ENCODE results near the gene NOS1AP.

NOS1AP gene

DNA sequence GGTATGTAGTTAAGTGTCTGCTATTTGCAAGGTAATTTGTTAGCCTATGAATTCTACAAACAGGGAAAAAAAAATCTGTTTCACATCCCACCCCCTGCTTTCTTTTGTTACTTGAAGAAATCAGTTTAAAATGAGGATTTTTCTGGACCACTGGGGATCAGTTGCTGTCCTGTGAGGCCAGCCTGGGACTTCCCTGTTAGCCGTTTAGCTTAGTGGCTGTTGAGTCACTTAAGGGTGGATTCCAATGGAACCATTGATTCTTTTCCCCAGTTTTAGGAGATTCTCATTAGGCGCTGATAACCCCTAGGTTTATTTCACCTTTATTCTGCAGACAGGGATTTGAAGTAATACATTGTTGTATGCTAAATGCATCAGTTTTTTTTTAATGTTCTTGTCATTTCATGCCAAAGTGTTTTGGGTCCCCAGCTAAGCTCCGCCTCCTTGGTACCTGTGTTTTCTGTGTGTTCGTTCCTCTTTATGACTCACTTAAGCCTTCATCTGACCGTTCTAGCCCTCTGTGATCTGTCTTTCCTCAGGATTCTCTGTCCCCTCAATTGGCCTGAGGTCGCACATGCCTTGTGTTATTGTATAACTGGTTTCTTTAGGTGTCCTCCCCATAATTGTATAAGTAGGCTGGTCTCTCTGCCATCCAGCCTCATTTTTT is 59.3 kb downstream of the NOS1AP start:
- DNase-seq (ENCODE audit: insufficient read length, low spot score), result no peak
- no peak for TF ChIP-seq POLR2A (IDR thresholded peaks at IDR 0.05; ENCODE audit: low read depth, low read length)
- no peak for FAIRE-seq

DNA sequence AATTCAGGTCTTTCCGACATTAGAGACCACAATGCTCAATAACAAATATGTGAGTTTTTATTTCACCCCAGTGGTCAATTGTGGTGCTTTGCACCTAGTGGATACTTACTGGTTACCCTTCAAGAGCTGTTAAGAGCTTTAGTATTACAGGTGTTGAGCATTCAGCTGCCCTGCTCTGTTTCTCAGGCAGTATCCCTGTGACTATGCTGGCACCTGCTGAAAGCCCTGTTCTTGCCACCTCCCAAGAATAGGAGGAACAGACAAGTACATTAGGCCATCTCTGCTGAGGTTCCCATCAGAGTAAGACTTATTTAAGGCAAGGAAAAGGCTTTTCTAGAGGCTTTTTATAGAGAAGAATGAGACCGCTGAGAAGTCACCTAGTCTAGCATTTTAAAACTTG is 60.8 kb downstream of the NOS1AP start:
- DNase-seq (ENCODE audit: insufficient read length, low spot score) (no peak), FAIRE-seq (no peak)
- TF ChIP-seq POLR2A (IDR thresholded peaks at IDR 0.05; ENCODE audit: low read depth, low read length), result no peak

DNA sequence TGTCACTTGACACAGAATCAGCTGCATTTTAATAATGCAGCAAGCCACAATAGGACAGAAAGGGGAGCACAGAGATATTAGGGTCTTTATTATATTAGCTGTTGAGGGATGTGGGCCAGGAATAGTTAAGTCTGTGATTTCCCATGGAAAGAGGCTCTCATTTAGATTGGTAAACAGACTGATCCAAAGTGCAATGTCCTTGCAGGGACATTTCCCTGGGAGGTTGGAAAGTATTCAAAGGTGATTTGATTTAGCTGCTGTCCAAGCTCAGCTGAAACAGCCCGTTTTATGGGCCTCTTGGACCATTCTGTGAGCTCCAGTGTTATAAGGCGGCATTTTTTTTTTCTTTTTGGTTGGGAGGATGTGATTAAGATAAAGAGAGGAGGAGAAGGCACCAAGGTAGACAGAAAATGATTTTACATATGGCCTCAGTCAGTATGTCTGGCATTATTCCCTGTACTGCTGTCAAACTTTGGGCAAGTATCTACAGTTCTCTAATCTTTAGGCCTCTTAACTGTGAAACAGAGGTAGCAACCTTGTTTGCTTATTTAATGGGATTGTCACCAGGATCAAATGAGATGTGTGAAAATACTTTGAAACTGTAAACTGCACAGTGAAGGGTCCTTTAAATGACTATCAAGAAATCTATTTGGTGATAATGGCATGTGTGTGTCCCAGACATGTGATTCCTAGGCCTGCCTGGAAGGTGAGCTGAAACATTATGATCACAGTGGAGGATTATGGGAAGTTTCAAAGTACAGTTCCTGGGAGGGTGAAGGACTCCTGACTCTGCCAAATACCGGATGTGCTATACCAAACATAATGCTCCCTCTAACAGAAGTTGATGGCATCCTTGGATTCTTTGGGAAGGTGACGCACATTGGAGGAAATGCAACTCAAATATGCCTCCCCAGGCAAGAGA is 62.2 kb downstream of the NOS1AP start:
- DNase-seq (ENCODE audit: insufficient read length, low spot score) (no peak), FAIRE-seq (no peak)
- no peak for TF ChIP-seq POLR2A (IDR thresholded peaks at IDR 0.05; ENCODE audit: low read depth, low read length)

DNA sequence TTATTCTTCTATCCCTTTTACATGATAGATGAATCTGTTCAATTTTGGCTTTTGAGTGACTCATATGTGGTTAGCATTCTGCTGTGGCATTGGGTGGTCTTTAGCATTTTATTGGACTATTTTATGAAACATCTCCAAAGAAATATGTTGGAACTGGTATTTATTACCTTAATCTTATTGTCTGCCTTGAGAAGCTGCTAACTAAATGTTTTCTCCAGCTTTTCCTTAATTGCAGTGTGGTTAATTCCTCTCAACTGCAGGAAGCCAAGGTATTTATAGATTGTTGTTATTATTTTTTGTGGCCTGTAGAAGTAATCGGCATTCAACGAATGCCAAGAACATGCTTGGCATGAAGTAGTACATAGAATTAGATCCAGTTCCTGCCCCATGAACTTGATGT is 64.1 kb downstream of the NOS1AP start:
- no peak for TF ChIP-seq POLR2A (IDR thresholded peaks at IDR 0.05; ENCODE audit: low read depth, low read length)
- FAIRE-seq (no peak), DNase-seq (ENCODE audit: insufficient read length, low spot score) (no peak)

DNA sequence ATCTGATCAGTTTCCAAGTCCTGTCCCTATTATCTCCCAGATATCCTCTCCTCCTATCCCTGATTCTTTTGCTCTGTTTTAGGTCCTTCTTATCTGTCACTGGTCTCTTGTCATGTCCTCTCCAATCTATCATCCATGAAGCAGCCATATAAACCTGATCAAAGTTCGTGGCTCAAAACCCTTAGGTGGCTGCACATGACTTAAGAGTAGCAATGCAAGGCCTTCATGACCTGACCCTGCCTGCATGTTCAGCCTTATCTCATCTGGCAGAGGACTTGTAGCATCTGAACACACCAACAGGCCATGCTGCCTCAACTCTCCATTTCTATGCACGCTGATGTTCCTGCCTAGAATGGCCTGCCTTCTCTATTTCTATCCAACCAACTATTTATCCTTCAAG is 65.2 kb downstream of the NOS1AP start:
- FAIRE-seq (no peak), DNase-seq (ENCODE audit: insufficient read length, low spot score) (no peak)
- no peak for TF ChIP-seq POLR2A (IDR thresholded peaks at IDR 0.05; ENCODE audit: low read depth, low read length)

DNA sequence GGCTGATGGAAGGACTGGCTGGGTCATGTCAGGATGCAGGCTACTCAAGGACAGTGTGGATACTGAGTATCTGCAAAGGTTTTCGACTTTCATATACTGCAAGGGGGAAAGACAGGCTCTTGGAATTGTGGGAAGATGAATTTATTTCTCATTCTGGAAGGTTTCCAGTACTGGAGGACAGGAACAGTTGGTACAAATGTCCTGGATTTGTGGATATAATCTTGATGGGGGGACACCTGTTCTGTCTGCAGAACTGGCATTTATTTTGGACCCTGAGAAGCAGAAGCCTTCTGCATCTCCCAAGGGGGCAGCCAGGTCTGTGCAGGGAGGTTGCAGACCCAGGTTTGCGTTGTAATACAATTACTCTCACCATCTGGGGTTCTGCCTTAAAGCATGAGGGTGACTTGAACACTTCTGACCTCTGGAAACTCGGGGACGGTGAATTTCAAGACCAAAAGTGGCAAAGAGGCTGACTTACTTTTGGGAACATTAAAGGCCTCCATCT is 65.8 kb downstream of the NOS1AP start:
- DNase-seq (ENCODE audit: insufficient read length, low spot score) (no peak), FAIRE-seq (no peak)
- no peak for TF ChIP-seq POLR2A (IDR thresholded peaks at IDR 0.05; ENCODE audit: low read depth, low read length)

DNA sequence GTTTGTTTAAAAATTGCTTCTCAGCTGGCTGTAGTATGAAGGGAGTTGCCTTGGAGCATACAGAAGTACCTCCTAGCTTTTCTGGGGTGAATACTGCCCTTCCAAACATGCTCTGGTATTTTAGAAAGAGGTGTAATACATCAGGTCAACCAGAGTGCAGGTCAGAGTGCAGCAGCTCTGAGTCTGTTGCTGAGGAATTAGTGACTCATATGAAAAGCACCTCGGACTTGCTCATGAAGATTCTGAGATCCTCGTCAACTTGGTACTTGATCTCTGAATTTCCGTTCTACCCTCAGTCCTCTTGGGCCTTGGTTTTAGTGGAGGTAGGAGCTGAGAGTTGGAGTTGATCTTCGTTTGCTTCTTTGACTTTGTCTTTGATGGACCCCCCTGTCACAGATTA is 67.3 kb downstream of the NOS1AP start:
- DNase-seq (ENCODE audit: insufficient read length, low spot score) (peak; percentile 62), FAIRE-seq (peak; percentile 90)
- TF ChIP-seq POLR2A (IDR thresholded peaks at IDR 0.05; ENCODE audit: low read depth, low read length), result no peak

DNA sequence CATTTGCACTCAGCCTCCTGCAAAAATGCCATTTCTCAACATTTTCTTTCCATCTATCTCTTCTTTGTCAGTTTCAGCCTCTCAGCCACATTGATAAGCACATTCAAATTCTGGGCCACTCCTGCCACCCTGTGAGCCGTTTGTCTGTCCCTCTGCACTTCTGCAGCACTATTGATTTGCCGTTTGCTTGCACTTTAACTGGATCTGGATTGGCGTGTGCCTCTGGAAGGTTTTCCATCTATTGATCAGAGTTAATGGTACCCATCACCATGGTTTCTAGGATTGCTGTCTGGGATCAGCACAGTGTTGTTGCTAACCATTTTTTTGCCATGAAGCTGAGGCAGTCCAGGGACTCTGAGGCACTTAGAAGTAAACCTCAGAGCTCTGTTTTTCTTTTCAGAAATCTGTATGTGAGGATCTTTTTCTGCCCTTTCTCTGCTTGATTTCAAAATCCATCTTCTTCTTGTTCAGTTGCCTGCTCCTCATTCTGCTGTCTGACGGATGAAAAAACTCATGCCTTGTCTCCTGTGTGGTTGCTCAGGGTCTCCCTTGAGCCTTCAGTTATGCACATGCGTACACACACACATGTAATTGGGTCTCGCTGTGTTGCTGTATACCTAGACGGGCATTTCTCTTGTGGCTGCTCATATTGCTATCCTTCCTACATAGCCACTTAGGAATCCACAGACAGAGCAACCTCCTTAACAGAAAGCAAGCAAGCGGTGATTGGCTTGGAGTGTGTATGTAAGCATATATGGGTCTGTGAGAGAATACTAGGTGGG is 67.9 kb downstream of the NOS1AP start:
- TF ChIP-seq POLR2A (IDR thresholded peaks at IDR 0.05; ENCODE audit: low read depth, low read length), result no peak
- FAIRE-seq, result no peak
- no peak for DNase-seq (ENCODE audit: insufficient read length, low spot score)

DNA sequence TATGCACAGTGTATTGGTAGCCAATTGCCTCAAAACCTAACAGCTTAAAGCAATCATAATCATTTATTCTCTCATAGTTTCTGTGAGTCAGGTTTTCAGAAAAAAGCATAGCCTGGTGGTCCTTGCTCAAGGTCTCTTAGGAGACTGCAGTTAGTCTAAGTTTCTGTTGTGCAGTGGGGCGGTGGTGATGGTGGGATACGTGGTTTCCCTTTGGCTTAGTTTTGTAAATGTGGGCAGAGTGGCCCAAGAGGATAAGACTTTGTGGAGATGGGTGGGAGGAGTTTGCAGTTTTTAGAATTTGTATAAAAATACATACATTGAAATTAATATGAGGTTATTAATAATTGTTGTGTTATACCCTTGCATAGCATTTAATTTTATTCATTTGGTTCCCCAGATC is 68.6 kb downstream of the NOS1AP start:
- FAIRE-seq (no peak), DNase-seq (ENCODE audit: insufficient read length, low spot score) (no peak)
- no peak for TF ChIP-seq POLR2A (IDR thresholded peaks at IDR 0.05; ENCODE audit: low read depth, low read length)

DNA sequence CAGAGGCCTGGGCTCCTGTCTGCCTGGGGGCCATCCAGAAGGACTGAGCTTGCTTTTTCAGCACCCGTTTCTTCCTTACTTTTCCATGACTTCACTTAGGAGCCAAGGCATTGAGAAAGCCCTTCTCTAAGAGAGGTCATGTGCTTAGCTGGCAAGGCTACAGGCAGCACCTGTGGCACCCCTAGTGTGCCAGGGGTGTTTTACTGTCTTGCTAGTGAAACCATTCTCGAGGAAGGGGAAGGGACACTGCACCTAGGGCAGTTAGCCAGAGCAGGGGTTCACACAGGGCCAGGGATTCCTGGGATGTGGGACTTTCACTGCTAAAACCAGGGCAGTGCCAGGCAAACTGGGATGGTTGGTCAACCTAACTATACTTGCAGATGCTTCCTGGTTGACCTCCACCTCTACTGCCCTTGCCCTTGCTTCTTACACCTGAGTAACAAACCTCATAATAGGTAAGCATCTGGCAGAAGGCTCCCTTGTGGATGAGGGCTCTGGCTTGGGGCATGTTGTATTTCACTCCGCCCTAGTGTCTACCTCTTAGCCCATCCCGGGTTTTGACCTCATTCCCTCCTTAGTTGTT is 69.2 kb downstream of the NOS1AP start:
- TF ChIP-seq POLR2A (IDR thresholded peaks at IDR 0.05; ENCODE audit: low read depth, low read length), result no peak

DNA sequence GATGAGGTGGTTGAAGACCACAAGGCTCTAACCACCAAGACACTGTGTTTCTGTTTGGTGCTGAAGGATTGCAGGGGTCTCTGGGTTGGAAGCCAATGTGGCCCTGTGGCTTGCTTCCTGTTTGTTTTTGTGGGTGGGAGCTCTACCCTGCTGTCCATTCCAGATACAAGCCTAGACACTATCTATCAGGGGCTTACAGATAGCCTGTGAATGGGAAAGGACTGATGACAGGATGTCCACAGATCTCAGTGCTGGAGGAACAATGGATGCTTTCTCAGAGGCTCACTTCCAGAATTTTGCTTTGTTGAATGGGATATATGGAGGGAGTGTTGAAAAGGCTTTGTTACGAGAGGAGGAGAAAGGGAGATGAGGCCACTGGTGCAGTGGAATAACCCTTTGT is 69.7 kb downstream of the NOS1AP start:
- no peak for TF ChIP-seq POLR2A (IDR thresholded peaks at IDR 0.05; ENCODE audit: low read depth, low read length)
- DNase-seq (ENCODE audit: insufficient read length, low spot score) (no peak), FAIRE-seq (no peak)

More for the DNA sequence above, 69.2 kb downstream of the NOS1AP start:
- DNase-seq (ENCODE audit: insufficient read length, low spot score) (no peak), FAIRE-seq (no peak)

DNA sequence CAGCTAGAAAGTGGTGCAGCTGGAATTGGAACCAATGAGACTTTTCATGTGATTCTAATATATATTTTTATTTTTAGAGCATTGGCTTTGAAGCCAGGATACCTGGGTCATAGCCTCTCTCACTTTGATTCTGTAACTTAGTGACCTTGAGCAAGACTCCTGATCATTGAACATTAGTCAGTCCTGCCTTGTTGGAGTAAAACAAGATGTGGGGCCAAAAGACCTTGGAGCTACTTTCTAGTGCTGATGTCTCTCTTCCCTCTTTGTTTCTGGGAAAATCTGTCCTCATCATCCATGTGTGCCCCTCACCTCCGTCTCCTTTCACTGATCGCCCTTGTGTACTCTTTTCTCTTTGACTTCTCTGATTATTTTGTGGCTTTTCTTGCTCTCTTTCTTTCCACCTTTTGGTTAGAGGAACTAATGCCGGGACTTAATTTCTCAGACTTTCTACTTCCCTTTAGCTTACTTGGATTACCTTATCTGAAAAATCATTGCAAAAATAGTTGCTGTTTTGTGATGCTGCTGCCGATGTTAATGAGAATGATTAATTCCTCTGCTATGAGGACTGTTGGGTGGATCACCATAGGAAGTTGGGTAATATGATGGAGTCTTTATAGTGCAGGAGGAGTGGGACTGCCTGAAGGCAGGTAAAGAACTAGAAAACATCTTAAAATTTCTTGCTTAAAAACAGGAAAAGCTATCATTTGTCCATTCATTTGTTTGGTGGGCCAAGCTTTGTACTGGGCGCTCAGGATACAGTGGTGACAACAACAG is 72.0 kb downstream of the NOS1AP start:
- TF ChIP-seq POLR2A (IDR thresholded peaks at IDR 0.05; ENCODE audit: low read depth, low read length), result no peak
- DNase-seq (ENCODE audit: insufficient read length, low spot score) (no peak), FAIRE-seq (no peak)

DNA sequence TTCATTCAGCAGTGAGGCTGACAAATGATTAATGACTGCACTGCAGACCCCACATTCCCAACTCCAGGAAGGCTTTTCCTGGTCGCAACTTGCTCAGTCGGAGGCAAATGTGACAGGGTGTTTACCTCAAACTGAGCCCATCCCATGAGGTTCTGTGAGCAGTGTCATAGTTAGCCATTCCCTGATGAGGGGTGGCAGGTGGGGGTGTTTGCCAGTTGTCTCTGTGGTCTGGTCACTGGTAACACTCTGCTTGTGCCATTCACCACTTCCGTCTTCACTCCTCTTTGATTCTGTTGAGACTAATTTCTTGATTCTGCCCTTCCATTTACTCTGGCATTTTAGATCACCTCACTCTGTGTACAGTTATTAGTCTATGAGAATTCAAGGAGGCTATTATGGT is 73.5 kb downstream of the NOS1AP start:
- FAIRE-seq (no peak), DNase-seq (ENCODE audit: insufficient read length, low spot score) (no peak)
- no peak for TF ChIP-seq POLR2A (IDR thresholded peaks at IDR 0.05; ENCODE audit: low read depth, low read length)

All from H54 (cell line).